ENCODE measurements around the gene PPP1R37.
A peak's percentile ranks its signal among the peaks of the same experiment; 100 is the strongest.

Gene PPP1R37

DNA sequence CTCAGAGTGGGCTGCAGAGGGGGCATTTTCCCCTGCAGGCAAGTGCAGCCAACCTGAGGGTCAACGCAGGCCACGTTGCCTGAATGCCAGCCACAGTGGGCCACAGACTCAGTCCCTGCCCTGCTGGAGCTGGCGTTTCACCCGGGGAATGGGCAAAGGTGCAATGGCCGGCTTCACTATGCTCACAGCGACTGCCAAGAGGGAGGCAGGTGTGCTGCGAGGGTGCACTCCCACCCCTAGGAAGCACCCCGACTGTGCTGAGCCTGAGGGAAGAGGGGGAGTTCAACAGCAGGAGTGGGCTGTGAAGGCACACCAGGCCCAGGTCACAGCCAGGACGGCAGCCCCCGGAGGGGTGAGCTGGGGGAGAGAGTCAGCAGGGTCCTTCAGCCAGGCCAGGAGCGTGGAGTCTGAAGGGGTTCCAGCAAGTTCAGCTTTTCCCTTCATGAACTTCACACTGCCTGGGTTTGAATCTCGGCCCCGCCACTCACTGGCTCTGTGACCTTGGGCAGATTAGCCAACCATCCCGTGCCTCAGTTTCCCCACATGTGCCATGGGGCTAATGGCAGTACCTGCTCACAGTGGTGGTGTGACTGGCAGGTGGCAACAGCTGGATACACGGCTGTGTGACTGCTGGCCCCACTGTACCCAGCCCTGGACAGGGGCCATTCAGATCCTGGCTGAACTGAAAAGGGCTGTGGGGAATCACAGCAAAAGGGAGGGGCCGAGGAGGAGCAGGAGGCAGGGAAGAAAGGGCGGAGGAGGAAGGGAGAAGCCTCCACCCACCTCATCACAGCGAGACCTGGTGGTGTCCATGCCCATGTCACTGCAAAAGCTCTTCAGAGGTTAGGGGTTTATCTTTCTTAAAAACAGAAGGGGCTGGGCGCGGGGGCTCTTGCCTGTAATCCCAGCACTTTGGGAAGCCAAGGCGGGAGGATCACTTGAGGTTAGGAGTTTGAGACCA is 77.4 kb downstream of the PPP1R37 start:
- no peak for DNase-seq

DNA sequence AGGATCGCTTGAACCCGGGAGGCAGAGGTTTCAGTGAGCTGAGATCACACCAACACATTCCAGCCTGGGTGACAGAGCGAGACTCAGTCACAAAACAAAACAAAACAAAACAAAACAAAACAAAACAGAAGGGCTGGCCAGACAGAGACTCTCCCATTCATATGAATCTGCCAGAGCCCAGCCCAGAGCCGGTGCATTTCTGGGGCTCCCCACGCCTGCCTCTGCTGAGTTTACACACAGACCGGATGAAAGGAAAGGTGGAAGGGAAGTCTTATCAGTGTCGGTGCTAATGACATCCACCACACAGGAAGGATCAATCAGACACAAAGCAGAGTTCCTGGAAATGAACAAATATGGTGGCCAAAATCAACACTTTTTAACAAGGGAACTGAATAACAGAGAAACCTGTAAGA is 78.2 kb downstream of the PPP1R37 start:
- DNase-seq, result no peak

DNA sequence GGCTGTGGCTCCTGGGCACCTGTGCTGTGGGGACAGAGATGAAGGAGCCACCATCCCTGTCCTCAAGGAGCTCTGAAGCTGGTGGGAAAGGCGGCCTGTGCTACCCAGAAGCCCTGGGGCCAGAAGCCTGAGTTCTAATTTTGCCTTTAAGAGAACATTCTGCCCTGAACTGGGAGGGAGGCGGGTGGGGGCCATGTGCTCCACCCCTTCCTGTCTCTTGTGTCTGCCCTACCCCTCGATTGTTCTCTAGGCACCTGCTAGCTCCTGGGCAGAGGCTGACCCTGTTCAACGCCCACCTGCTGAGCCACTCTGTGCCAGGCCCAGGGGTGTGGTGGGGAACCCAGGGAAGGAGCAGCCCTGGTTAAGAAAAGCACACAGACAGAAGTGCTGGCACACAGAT is 79.2 kb downstream of the PPP1R37 start:
- no peak for DNase-seq

DNA sequence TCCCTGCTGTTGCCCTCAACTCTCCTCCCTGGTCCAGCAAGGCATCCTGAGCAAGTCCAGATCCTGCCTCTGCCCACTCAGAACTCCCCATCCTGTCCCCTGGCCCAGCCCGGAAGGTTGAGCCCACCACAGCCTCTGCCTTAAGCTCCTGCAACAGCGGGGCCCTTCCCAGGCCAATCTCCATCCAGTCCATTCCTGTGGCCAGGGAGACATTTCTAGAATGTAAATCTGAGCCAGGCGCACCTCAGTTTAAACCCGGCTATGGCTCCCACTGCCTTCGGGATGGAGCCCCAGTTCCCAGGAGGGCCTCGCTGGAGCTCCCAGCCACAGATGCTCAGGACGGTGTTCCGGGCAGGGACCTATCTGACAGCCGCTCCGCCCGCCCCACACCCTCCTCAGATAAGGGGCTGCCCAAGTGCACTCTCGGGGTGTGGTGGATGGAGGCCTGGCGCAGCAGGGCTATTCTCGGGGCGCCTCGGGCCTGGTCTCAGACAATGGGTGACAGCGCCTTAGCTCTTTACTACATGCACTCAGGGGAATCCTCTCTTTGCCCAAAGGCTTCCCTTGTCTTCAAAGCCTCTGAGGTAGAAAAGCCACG is 79.7 kb downstream of the PPP1R37 start:
- DNase-seq, result no peak

DNA sequence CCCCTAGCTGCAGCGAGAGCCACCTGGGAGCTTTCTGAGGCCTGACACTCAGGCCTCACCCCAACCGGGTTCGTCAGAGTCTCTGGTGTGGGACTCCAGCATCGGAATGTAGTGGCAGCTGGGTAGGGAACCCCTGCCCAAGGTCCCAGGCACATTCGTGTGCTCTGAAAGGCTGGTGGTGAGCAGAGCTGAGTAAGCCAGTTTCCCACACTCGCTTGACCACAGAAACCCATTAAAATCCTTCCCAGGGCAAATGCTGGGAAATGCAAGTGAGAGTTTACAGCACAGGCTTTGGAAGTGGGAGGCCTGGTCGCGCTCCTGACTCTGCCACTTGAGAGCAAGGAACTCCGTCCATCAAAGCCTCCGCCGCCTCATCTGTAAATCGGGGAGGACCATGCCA is 80.8 kb downstream of the PPP1R37 start:
- peak; percentile 34 for DNase-seq

DNA sequence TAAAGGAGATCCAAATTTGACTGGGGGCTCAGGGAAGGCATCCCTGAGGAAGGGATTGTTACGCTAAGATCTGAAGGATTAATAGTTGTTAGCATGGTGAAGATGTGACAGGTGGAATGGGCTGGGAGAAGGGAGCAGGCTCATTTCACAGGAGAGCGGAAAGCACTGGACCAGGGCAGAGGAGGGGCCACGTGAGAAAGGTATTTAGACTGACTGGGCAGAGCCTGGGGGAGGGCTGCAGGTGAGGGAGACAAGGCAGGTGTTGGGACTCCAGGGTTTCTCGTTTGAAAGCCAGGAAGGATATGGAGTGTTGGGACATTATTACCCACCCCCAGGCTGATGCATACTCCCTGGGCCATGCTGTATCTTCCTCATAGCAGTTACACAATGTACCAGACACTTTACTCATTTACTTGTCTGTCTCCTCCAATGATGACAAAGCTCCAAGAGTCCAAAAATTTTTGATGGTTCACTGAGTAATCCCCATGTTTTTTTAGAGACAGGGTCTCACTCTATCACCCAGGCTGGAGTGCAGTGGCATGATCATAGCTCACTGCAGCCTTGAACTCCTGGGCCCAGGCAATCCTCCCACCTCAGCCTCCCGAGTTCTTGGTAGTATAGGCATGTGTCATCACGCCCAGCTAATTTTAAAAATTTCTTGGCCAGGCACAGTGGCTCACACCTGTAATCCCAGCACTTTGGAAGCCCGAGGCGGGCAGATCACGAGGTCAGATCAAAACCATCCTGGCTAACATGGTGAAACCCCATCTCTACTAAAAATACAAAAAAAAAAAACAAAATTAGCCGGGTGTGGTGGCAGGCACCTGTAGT is 82.8 kb downstream of the PPP1R37 start:
- no peak for DNase-seq

DNA sequence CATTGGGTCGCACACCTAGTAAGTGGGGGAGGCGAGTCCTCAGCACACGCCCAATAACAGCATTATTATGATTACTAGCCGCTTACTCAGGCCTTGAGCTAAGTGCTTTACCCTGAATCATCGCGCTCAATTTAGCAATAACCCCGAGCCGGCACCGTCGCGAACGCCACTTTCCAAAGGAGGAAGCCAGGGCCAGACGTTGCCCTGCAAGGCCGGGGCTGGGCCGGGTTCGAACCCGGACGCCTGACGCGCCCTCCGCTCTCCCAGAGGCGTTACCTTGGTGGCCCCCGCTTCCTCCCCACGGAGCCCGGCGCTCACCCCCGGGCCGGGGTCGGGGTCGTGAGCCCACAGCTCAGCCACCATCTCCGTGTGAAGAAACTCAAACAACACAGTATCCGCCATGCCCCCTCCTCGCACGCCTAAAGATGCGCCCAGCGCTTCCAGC is 84.9 kb downstream of the PPP1R37 start, which contains the start of gene TRAPPC6A:
TRAPPC6A (minus strand) TSS at position 421 of the 445 bp plus-strand sequence; CDS start at position 402, 19 bp downstream.
- DNase-seq, result peak; percentile 36

DNA sequence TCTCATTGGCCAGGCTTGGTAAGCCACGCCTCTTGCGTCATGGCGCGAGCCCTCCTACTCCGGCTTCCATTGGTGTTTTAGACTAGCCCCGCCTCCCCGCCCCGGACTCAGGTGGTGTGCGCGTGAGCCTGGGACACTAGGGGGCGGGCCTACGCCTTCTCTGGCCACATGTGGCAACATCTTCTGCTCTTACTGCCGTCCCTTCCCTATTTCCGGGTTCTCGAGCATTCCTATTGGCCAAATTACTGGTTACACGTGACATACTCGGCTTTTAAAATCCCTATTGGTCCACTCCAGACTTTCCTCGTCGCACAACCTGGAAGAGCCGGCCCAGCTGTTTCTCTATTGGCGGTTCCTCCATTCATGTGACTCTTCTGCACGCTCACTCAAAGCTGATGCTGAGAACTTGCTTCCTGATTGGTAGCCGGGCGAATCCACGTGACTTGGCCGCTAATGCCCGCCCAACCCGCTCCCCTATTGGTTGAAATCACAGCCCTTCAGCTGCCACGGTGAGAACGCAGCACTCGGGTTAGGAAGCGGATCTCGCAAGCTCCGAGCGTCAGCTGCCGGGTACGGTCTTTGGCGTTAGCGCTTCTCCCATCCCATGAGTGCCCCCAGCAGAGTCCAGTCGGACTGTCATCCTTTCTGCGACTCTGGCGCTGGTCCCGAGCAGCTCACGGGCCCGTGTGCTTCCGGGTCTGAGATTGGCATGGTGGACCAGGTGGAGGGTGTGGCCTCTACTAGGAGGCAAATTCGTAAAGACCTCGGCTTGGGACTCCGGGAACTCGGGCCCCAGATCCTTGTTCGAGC is 85.5 kb downstream of the PPP1R37 start, which contains the start of gene BLOC1S3:
BLOC1S3 (plus strand) TSS at position 523 of the 810 bp plus-strand sequence. CDS start 513 bp downstream, outside the sequence.
- peak; percentile 100 for DNase-seq

DNA sequence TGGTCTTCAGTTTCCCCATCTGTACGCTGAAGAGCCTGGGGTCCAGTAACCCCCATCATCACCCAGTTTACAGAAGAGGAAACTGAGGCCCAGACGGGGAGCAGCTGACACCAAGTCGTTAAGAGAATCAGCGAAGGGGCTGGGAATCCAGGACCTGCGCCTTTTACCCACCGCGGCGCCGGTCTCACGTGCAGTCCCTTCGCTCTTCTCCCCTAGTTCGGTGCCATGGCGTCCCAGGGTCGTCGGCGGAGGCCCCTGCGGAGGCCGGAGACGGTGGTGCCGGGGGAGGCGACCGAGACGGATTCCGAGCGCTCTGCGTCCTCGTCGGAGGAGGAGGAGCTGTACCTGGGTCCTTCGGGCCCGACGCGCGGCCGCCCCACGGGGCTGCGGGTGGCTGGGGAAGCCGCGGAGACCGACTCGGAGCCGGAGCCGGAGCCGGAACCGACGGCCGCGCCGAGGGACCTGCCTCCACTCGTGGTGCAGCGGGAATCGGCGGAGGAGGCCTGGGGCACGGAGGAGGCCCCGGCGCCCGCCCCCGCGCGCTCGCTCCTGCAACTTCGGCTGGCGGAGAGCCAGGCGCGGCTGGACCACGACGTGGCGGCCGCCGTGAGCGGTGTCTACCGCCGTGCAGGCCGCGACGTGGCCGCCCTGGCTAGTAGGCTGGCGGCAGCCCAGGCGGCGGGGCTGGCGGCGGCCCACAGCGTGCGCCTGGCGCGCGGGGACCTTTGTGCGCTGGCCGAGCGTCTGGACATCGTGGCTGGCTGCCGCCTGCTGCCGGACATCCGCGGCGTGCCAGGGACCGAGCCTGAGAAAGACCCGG is 86.3 kb downstream of the PPP1R37 start:
- peak; percentile 27 for DNase-seq

DNA sequence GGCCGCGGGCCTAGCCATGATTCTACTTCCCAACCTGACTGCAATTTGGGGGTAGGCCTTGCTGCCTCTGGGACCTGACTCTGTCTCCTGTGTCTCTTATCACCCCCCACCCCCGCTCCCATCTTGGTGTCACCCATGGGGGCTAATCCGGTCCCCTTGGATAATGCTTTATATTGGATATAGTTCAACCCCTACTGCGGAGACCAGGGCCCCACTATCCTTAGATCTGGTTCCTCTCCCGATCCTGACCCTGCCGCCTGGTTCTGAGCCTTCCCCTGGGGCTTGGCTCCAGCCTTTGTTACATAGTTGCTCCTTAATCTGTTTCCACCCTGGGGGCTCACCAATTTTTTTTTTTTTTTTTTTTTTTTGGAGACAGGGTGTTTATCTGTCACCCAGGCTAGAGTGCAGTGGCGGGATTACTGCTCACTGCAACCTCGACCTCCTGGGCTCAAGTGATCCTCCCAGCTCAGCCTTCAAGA is 87.0 kb downstream of the PPP1R37 start:
- DNase-seq, result no peak

DNA sequence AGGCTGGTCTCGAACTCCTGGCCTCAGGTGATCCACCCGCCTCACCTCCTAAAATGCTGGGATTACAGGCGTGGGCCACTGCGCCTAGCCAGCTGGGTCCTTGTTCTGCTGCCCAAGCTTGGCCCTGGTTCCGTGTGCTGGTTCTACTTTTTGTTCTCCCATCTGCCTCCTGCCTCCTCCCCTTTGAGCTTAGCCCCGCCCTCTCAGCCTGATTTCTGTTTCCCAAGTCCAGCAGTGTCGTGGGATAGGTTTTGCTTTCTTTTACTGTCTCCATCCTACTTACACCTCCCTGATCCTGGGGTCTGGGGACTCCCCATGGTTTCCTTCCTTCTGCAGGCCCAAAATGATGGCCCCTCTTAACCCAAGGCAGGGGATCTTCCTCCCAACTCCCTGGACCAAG is 88.0 kb downstream of the PPP1R37 start:
- DNase-seq, result no peak

DNA sequence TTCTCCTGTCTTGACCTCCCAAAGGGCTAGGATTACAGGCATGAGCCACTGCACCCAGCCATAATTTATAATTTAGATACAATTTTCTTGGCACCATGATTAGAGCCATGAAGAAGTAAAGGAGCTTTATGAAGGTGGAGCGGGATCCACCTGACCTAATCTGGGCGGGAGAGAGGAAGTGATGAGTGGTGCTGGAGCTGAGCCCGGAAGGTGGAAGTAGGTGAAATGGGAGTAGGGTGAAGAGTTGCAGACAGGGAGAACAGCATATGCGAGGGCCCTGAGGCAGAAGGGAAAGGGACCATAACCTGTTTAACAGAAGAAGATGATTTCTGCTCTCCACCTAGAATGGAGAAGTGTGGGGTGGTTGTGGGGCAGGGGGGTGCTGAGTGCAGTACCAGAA is 89.8 kb downstream of the PPP1R37 start:
- no peak for DNase-seq

DNA sequence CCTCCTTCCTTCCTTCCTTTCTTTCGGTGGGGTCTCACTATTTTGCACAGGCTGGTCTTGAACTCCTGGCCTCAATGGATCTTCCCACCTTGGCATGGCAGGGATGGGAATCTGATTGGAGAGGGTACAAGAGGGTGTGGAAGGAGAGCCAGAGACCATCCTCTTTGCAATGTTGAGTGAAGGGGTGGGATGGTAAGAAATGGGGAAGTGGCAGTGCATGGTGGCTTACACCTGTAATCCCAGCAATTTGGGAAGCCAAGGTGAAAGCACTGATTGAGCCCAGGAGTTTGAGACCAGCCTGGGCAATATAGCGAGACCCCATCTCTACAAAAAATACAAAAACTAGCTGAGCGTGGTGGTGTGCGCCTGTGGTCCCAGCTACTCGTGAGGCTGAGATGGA is 91.1 kb downstream of the PPP1R37 start:
- no peak for DNase-seq

DNA sequence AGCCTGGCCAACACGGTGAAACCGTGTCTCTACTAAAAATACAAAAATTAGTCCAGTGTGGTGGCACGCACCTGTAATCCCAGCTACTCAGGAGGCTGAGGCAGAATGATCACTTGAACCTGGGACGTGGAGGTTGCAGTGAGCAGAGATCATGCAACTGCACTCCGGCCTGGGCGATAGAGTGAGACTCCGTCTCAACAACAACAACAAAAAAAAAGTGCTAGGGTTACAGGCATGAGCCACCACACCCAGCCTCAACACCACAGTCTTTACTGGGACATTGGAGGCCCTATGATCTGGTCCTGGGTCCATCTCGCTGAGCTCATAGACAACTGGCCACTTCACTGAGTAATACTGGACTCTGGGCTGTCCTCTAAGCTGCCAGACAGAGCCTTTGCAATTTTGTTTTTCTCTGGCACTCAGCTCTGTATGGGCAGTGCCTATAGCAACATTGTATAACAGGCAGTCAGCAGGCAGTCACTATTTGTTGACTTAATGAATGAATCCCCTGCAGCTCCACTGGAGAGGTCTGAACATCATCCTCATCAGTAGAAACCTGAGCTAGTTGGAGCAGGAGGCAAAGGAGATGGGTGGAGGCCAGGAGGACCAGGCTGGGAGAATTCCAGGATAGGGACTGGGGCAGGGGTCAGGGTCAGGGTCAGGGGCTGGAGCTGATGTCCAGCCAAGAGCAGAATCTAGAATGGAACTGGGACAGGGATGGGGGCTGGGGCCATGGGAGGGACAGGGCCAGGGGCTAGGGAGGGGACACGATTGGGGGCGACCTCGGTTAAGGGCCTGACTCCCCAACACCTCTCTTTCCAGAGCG is 93.7 kb downstream of the PPP1R37 start:
- no peak for DNase-seq

DNA sequence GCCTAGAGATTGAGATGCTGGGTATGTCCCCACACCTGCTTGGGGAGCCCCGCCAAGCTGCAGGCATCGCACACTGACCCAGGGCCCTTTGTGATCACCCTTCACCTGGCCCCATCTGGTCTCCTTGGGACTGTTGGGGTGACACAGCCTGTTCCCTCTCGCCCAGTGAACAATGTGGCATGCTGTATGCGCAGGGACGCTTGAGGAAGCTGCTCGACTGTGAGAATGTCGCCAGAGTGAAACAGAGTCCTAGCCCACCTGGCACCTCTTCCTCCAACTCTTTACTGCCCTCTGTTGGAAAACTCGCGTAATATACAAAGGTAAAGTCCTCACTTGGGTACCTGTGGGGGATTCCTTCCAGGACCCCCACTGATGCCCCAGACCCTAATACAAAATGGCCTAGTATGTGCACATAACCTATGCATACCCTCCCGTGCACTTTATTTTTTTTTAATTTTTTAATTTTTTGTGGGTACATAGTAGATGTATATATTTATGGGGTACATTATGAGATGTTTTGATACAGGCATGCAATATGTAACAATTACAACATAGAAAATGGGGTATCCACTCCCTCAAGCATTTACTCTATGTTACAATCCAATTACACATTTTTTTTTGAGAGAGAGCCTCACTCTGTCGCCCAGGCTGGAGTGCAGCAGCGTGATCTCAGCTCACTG is 94.6 kb downstream of the PPP1R37 start:
- no peak for DNase-seq

DNA sequence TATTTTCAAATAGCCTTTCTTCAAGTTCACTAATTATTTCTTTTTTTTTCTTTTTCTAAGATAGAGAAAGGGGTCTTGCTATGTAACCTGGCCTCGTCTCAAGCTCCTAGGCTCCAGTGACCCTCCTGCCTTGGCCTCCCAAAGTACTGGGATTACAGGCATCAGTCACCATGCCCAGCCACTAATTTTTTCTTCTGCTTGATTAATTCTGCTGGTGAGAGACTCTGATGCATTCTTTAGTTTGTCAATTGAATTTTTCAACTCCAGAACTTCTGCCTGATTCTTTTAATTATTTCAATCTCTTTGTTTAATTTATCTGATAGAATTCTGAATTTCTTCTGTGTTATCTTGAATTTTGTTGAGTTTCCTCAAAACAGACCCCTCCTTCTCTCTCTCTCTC is 97.0 kb downstream of the PPP1R37 start:
- DNase-seq, result no peak

DNA sequence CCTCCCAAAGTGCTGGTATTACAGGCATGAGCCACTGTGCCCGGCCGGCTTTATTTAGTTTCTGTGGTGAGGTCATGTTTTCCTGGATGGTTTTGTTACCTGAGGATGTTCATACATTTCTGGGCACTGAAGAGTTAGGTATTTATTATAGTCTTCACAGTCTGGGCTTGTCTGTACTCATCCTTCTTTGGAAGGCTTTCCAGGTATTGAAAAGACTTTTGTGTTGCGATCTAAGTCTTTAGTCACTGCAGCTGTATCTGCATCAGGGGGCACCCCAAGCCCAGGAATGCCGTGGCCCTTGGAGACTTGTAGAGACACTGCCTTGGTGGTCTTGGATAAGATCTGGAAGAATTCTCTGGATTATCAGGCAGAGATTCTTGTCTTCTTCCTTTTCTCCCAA is 98.4 kb downstream of the PPP1R37 start:
- no peak for DNase-seq

DNA sequence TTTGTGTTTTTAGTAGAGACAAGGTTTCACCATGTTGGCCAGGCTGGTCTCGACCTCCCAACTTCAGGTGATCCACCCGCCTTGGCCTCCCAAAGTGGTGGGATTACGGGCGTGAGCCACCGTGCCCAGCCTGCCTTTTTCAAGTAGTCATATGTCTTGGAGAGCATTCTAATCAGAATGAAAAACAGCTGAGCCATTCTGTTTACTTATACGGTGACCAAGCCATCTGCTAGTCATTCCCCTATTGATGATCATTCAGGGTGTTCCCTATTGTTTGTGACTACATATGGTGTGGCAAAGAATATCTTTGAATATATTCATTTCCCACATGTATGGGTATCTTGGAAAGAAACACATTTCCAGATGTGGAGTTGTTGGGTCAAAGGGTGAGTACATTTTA is 102.8 kb downstream of the PPP1R37 start:
- no peak for DNase-seq

Data from fibroblast of skin of abdomen (primary cell).